Right forelimb (tissue), 1 donor: ENCODE results near the gene RAB5A.
"Not testable (repeated sequence)": the region's sequence is repeated elsewhere in the genome, so short reads cannot be mapped to it uniquely, and the experiment has no call there.

Experiments used
- DNase-seq: peaks from one replicate; pipeline ENCODE4 v3.0.0-alpha.2; 2018

RAB5A gene

GRCh38 chr3:19946832-19947548 lies at the start of gene RAB5A:
Gene RAB5A (plus strand): TSS chr3:19947097. CDS start chr3:19950899, 3,802 bp downstream.
- DNase-seq = peak; percentile 96

- no peak for DNase-seq
Observed at GRCh38 chr3:19898721-19899120, 48.2 kb upstream of the RAB5A start.

GRCh38 chr3:19899264-19899663 lies 47.6 kb upstream of the RAB5A start:
- DNase-seq = no peak

GRCh38 chr3:19899833-19900232 lies 47.1 kb upstream of the RAB5A start:
- DNase-seq = not testable (repeated sequence)

GRCh38 chr3:19901337-19901736 lies 45.6 kb upstream of the RAB5A start:
- DNase-seq = no peak

GRCh38 chr3:19901918-19902317 lies 45.0 kb upstream of the RAB5A start:
- DNase-seq = no peak

- no peak for DNase-seq
Observed at GRCh38 chr3:19903649-19904048, 43.2 kb upstream of the RAB5A start.

- no peak for DNase-seq
Observed at GRCh38 chr3:19907523-19907922, 39.4 kb upstream of the RAB5A start.

GRCh38 chr3:19911452-19911851 lies 35.4 kb upstream of the RAB5A start:
- DNase-seq = no peak

GRCh38 chr3:19917167-19917566 lies 29.7 kb upstream of the RAB5A start:
- no peak for DNase-seq

- no peak for DNase-seq
Observed at GRCh38 chr3:19920401-19921080, 26.4 kb upstream of the RAB5A start.

- no peak for DNase-seq
Observed at GRCh38 chr3:19931180-19931692, 15.7 kb upstream of the RAB5A start.

GRCh38 chr3:19931767-19932188 lies 15.1 kb upstream of the RAB5A start:
- no peak for DNase-seq

GRCh38 chr3:19932422-19932821 lies 14.5 kb upstream of the RAB5A start:
- DNase-seq = no peak

GRCh38 chr3:19934098-19934566 lies 12.8 kb upstream of the RAB5A start, which contains the start of gene EFHB:
Gene EFHB (minus strand): TSS chr3:19934217. CDS start chr3:19934018, 199 bp downstream.
- no peak for DNase-seq

- no peak for DNase-seq
Observed at GRCh38 chr3:19937459-19938294, 9.2 kb upstream of the RAB5A start.

GRCh38 chr3:19938295-19938627 lies 8.6 kb upstream of the RAB5A start:
- DNase-seq = no peak

GRCh38 chr3:19940643-19941042 lies 6.3 kb upstream of the RAB5A start:
- DNase-seq = no peak

GRCh38 chr3:19945534-19945933 lies 1.4 kb upstream of the RAB5A start:
- DNase-seq = no peak

GRCh38 chr3:19945969-19946831 lies 697 bp upstream of the RAB5A start:
- peak; percentile 52 for DNase-seq

GRCh38 chr3:19947549-19948225 lies 790 bp downstream of the RAB5A start:
- peak; percentile 83 for DNase-seq

GRCh38 chr3:19948226-19948591 lies 1.3 kb downstream of the RAB5A start:
- DNase-seq = no peak
